Body of pancreas (tissue), 4 donors: ENCODE measurements around the gene MIF4GD. TPM values are rescaled to one million over a fixed set of nuclear protein-coding genes. Genes with fewer than 3 reads are reported as not detected.

Experiments
- ATAC-seq: fragments of 150-250 bp; one replicate; pipeline ENCODE4 v1.9.1; 2016
- DNase-seq, 4 donors: peaks; one replicate each; pipeline ENCODE4 v3.0.0-alpha.2; 2019
- H3K27ac ChIP-seq, 4 donors: fragments of 200-600 bp; sonication (generic); 1 replicate in 3 of 4; 2 replicates in 1 of 4; pipeline versions ENCODE4 v1.5.1 to v1.6.1; 2016 to 2019; ENCODE audit warnings: mild to moderate bottlenecking in 1 of 4, mixed read lengths in 1 of 4, moderate library complexity in 1 of 4
- H3K27me3 ChIP-seq, 2 donors: fragments of 200-600 bp; sonication (generic); one replicate each; pipeline ENCODE4 v1.6.0; 2016; ENCODE audit warnings: mild to moderate bottlenecking in 1 of 2
- H3K36me3 ChIP-seq, 2 donors: fragments of 200-600 bp; sonication (generic); replicated peaks in 1 of 2; 2 replicates each; pipeline ENCODE4 v1.5.1; 2016; ENCODE audit warnings: low read depth in 2 of 2; ENCODE audit not compliant: insufficient read depth in 1 of 2
- H3K4me1 ChIP-seq: fragments of 200-600 bp; sonication (generic); one replicate; pipeline ENCODE4 v1.6.0; 2016
- H3K4me3 ChIP-seq, 2 donors: fragments of 200-600 bp; sonication (generic); 1 replicate in 1 of 2; 2 replicates in 1 of 2; pipeline ENCODE4 v1.5.1; 2016 to 2019
- H3K9me3 ChIP-seq, 3 donors: fragments of 200-600 bp; sonication (generic); 1 replicate in 2 of 3; 2 replicates in 1 of 3; pipeline ENCODE4 v1.5.1; 2016
- CTCF ChIP-seq, 7 experiments: fragments of 450-650 bp in 4 of 7; fragments of 200-600 bp in 3 of 7; sonication (generic) in 3 of 7; IDR thresholded peaks; one replicate each; pipeline ENCODE4 v1.5.1; 2016 to 2019; ENCODE audit warnings: antibody characterized with exemption in 7 of 7
- POLR2A ChIP-seq, 3 donors: fragments of 450-650 bp; IDR thresholded peaks; one replicate each; pipeline ENCODE4 v1.6.1; 2016; ENCODE audit warnings: antibody characterized with exemption in 3 of 3, mild to moderate bottlenecking in 2 of 3
- WGBS, 2 donors: methylation state at CpG; one replicate each; pipeline ENCODE4 v1.1.5; 2017; 5-methylcytosine and 5-hydroxymethylcytosine counted together
- intact Hi-C: fragments of 100-400 bp; cut with DNase I; formaldehyde crosslinking; loops from one replicate; pipeline ENCODE4 v1.15.1; 2023
- total RNA-seq, 2 donors: library from RNA; depleted of rRNA; stranded (reverse); fragments of >200 nt; gene quantifications; one replicate each; pipeline ENCODE4 v1.1.0, GENCODE V29; 2016

The MIF4GD gene
- total RNA-seq, 2 donors from 2014 or later, result 20.5 to 26.4 TPM

- no peaks in the 10 kb centered on the region for H3K9me3 ChIP-seq
- H3K4me1 ChIP-seq, result peaks cover 26% of the 10 kb centered on the region
- H3K4me3 ChIP-seq, result peak overlapping the region; percentile 72 to 80
- WGBS, 2 donors, result 0 to 1% methylated on average over 14 to 61 of the region's 74 CpGs
- intact Hi-C loops, result no loop called here
- ATAC-seq (peak; percentile 89), DNase-seq (peak; percentile 81 to 85 (median 82))
- H3K36me3 ChIP-seq, result no peaks in the 10 kb centered on the region
- H3K27ac ChIP-seq, result peak overlapping the region; percentile 84 to 97 (median 96)
- no peaks in the 10 kb centered on the region for H3K27me3 ChIP-seq
- TF ChIP-seq CTCF (IDR thresholded peaks at IDR 0.05), result peak; percentile 35 to 99 (median 85)
- peak in 1 of 3 donors; percentile 23 for TF ChIP-seq POLR2A (IDR thresholded peaks at IDR 0.05)
Measured at GRCh38 chr17:75271233-75271954, 363 bp upstream of the MIF4GD start.

- no peaks in the 10 kb centered on the region for H3K27me3 ChIP-seq
- no peaks in the 10 kb centered on the region for H3K36me3 ChIP-seq
- H3K4me1 ChIP-seq, result peaks cover 26% of the 10 kb centered on the region
- 0 to 1% methylated on average over 16 to 44 of the region's 47 CpGs for WGBS, 2 donors
- no peaks in the 10 kb centered on the region for H3K9me3 ChIP-seq
- TF ChIP-seq CTCF (IDR thresholded peaks at IDR 0.05) (peak in 4 of 7 experiments; percentile 22 to 49 (median 36)), POLR2A (IDR thresholded peaks at IDR 0.05) (peak; percentile 8 to 82 (median 79))
- peak; percentile 63 for ATAC-seq
- H3K27ac ChIP-seq, result peak overlapping the region; percentile 84 to 97 (median 96)
- H3K4me3 ChIP-seq, result peak overlapping the region; percentile 42 to 90
- intact Hi-C loops, result no loop called here
- DNase-seq, result peak; percentile 71 to 84 (median 82)
Measured at GRCh38 chr17:75270218-75270965, 639 bp downstream of the MIF4GD start.

- DNase-seq (no peak), ATAC-seq (no peak)
- no peaks in the 10 kb centered on the region for H3K9me3 ChIP-seq
- no peaks in the 10 kb centered on the region for H3K36me3 ChIP-seq
- H3K4me3 ChIP-seq, result peak overlapping the region; percentile 42 to 90
- TF ChIP-seq CTCF (IDR thresholded peaks at IDR 0.05) (no peak), POLR2A (IDR thresholded peaks at IDR 0.05) (no peak)
- H3K27ac ChIP-seq, result peak overlapping the region; percentile 84 to 97 (median 96)
- intact Hi-C loops, result no loop called here
- WGBS, 2 donors, result 14 to 33% methylated on average over 3 to 6 of the region's 6 CpGs
- H3K4me1 ChIP-seq, result peaks cover 26% of the 10 kb centered on the region
- no peaks in the 10 kb centered on the region for H3K27me3 ChIP-seq
Measured at GRCh38 chr17:75269844-75270217, 1.2 kb downstream of the MIF4GD start.

GRCh38 chr17:75267411-75268232, 3.4 kb downstream of the MIF4GD start:
- intact Hi-C loops, result no loop called here
- Histone ChIP-seq H3K27me3 (no peaks in the 10 kb centered on the region), H3K27ac (no peak overlapping the region), H3K9me3 (no peaks in the 10 kb centered on the region), H3K36me3 (no peaks in the 10 kb centered on the region), H3K4me3 (no peak overlapping the region), H3K4me1 (peaks cover 22% of the 10 kb centered on the region)
- DNase-seq, result no peak
- 60 to 64% methylated on average over 13 to 14 of the region's 14 CpGs for WGBS, 2 donors
- TF ChIP-seq CTCF (IDR thresholded peaks at IDR 0.05) (no peak), POLR2A (IDR thresholded peaks at IDR 0.05) (no peak)
- no peak for ATAC-seq
